ENCODE data around the gene RPE65.
"Not testable (repeated sequence)": the region's sequence is repeated elsewhere in the genome, so short reads cannot be mapped to it uniquely, and the experiment has no call there.

The RPE65 gene

GRCh38 chr1:68448365-68448764, 1.4 kb downstream of the RPE65 start:
- no peak for DNase-seq

- no peak for DNase-seq
Observed at GRCh38 chr1:68445709-68446108, 4.0 kb downstream of the RPE65 start.

- DNase-seq = peak in 1 of 2 experiments; percentile 49
Observed at GRCh38 chr1:68442822-68443556, 6.8 kb downstream of the RPE65 start.

- no peak for DNase-seq
Observed at GRCh38 chr1:68442006-68442405, 7.7 kb downstream of the RPE65 start.

- no peak for DNase-seq
Observed at GRCh38 chr1:68438310-68438709, 11.4 kb downstream of the RPE65 start.

GRCh38 chr1:68433395-68433794, 16.4 kb downstream of the RPE65 start:
- DNase-seq = no peak

- no peak for DNase-seq
Observed at GRCh38 chr1:68431076-68431475, 18.7 kb downstream of the RPE65 start.

- DNase-seq = no peak
Observed at GRCh38 chr1:68429233-68429808, 20.4 kb downstream of the RPE65 start.

GRCh38 chr1:68426594-68426993, 23.2 kb downstream of the RPE65 start:
- DNase-seq = no peak

GRCh38 chr1:68421350-68421749, 28.4 kb downstream of the RPE65 start:
- no peak for DNase-seq

GRCh38 chr1:68409426-68409825, 40.3 kb downstream of the RPE65 start:
- no peak for DNase-seq

GRCh38 chr1:68401506-68401905, 48.2 kb downstream of the RPE65 start:
- DNase-seq = no peak

GRCh38 chr1:68395575-68395974, 54.2 kb downstream of the RPE65 start:
- not testable (repeated sequence) for DNase-seq

GRCh38 chr1:68392474-68392873, 57.3 kb downstream of the RPE65 start:
- not testable (repeated sequence) for DNase-seq

GRCh38 chr1:68385798-68386524, 63.8 kb downstream of the RPE65 start:
- DNase-seq = not testable (repeated sequence)

GRCh38 chr1:68384872-68385411, 64.8 kb downstream of the RPE65 start:
- DNase-seq = peak; percentile 31 to 89

- DNase-seq = peak; percentile 90 to 97
Observed at GRCh38 chr1:68384321-68384813, 65.4 kb downstream of the RPE65 start.

GRCh38 chr1:68383092-68383491, 66.7 kb downstream of the RPE65 start:
- peak in 1 of 2 experiments; percentile 11 for DNase-seq

- no peak for DNase-seq
Observed at GRCh38 chr1:68379085-68379478, 70.7 kb downstream of the RPE65 start.
